Uterine smooth muscle cell (primary cell): ENCODE data around the gene ZSCAN9. TPM values are rescaled to one million over a fixed set of nuclear protein-coding genes. Genes with fewer than 3 reads are reported as not detected.

Experiments
- total RNA-seq: library from RNA; depleted of rRNA; stranded (reverse); fragments of >200 nt; gene quantifications from 2 replicates; pipeline ENCODE4 v1.2.3, GENCODE V29; 2014

The ZSCAN9 gene
- 12.9 and 13.4 TPM in 2 replicates for total RNA-seq

GRCh38 chr6:28225056-28225834 is at the start of gene ZSCAN9:
Gene ZSCAN9, plus strand, starts transcription at chr6:28225275. Its CDS starts 1,810 bp downstream, at chr6:28227085.

GRCh38 chr6:28252009-28252975 is 27.2 kb downstream of the ZSCAN9 start, which contains the start of gene ZKSCAN4:
Gene ZKSCAN4, minus strand, starts transcription at chr6:28252269. Its CDS starts 289 bp downstream, at chr6:28251980.

GRCh38 chr6:28258877-28259777 is 34.1 kb downstream of the ZSCAN9 start, which contains the start of gene NKAPL:
Gene NKAPL, plus strand, starts transcription at chr6:28259297. Its CDS starts 75 bp downstream, at chr6:28259372.

GRCh38 chr6:28266962-28267694 is 42.1 kb downstream of the ZSCAN9 start, which contains the start of gene ZSCAN26:
Gene ZSCAN26, plus strand, starts transcription at chr6:28267143. Its CDS starts 4,777 bp downstream, at chr6:28271920.

GRCh38 chr6:28281288-28282064 is 56.4 kb downstream of the ZSCAN9 start, which contains the start of gene PGBD1:
Gene PGBD1, plus strand, starts transcription at chr6:28281572. Its CDS starts 2,242 bp downstream, at chr6:28283814.

Other genes with a start within 250 kb of the ZSCAN9 start
- gene ZNF165, start 144.7 kb upstream of the ZSCAN9 start, total RNA-seq, result 0.25 and 0.77 TPM in 2 replicates
- 4.9 and 5.8 TPM in 2 replicates for gene ZSCAN16, start 100.7 kb upstream of the ZSCAN9 start, total RNA-seq
- 17.2 and 19.2 TPM in 2 replicates for gene ZKSCAN8, start 83.4 kb upstream of the ZSCAN9 start, total RNA-seq
- gene ZKSCAN4, start 27.0 kb downstream of the ZSCAN9 start, total RNA-seq, result 5.4 and 6.0 TPM in 2 replicates
- 1.00 and 1.9 TPM in 2 replicates for gene NKAPL, start 34.0 kb downstream of the ZSCAN9 start, total RNA-seq
- 19.4 and 21.9 TPM in 2 replicates for gene ZSCAN26, start 41.9 kb downstream of the ZSCAN9 start, total RNA-seq
- gene PGBD1, start 56.3 kb downstream of the ZSCAN9 start, total RNA-seq, result 7.9 and 9.5 TPM in 2 replicates
- gene ZSCAN31, start 110.9 kb downstream of the ZSCAN9 start, total RNA-seq, result 7.9 and 19.7 TPM in 2 replicates
- 5.9 and 6.1 TPM in 2 replicates for gene ZKSCAN3, start 124.7 kb downstream of the ZSCAN9 start, total RNA-seq
- gene ZSCAN12, start 174.5 kb downstream of the ZSCAN9 start, total RNA-seq, result 9.3 and 9.5 TPM in 2 replicates
- 6.2 and 6.3 TPM in 2 replicates for gene ZSCAN23, start 218.2 kb downstream of the ZSCAN9 start, total RNA-seq